ENCODE results near the gene CIBAR2.
A peak's percentile ranks its signal among the peaks of the same experiment; 100 is the strongest.

CIBAR2 gene

GRCh38 chr16:85149776-85150175 lies 37.5 kb upstream of the CIBAR2 start:
- no peak for TF ChIP-seq POLR2AphosphoS5 (IDR thresholded peaks at IDR 0.05; ENCODE audit: low read depth, low read length)
- TF ChIP-seq TAF1 (IDR thresholded peaks at IDR 0.05; ENCODE audit: borderline replicate concordance, insufficient read depth, low read length), result no peak
- TF ChIP-seq SIN3A (IDR thresholded peaks at IDR 0.05; ENCODE audit: borderline replicate concordance, insufficient read depth, low read length), result no peak
- TF ChIP-seq FOXP2 (optimal IDR thresholded peaks at IDR 0.05; ENCODE audit: borderline replicate concordance, extremely low read depth, extremely low read length, insufficient read depth), result no peak
- TF ChIP-seq REST (IDR thresholded peaks at IDR 0.05; ENCODE audit: insufficient read depth in 1 of 2, low read depth in 2 of 2, low read length in 2 of 2), result no peak

- peak; percentile 87 for TF ChIP-seq FOXP2 (optimal IDR thresholded peaks at IDR 0.05; ENCODE audit: borderline replicate concordance, extremely low read depth, extremely low read length, insufficient read depth)
- no peak for TF ChIP-seq SIN3A (IDR thresholded peaks at IDR 0.05; ENCODE audit: borderline replicate concordance, insufficient read depth, low read length)
Measured at GRCh38 chr16:85148931-85149330, 36.7 kb upstream of the CIBAR2 start.

GRCh38 chr16:85146922-85147651 lies 34.8 kb upstream of the CIBAR2 start:
- TF ChIP-seq POLR2AphosphoS5 (IDR thresholded peaks at IDR 0.05; ENCODE audit: low read depth, low read length) (no peak), FOXP2 (optimal IDR thresholded peaks at IDR 0.05; ENCODE audit: borderline replicate concordance, extremely low read depth, extremely low read length, insufficient read depth) (peak; percentile 33)

GRCh38 chr16:85146532-85146797 lies 34.2 kb upstream of the CIBAR2 start:
- TF ChIP-seq TAF1 (IDR thresholded peaks at IDR 0.05; ENCODE audit: borderline replicate concordance, insufficient read depth, low read length) (no peak), REST (IDR thresholded peaks at IDR 0.05; ENCODE audit: insufficient read depth in 1 of 2, low read depth in 2 of 2, low read length in 2 of 2) (no peak), SIN3A (IDR thresholded peaks at IDR 0.05; ENCODE audit: borderline replicate concordance, insufficient read depth, low read length) (no peak), POLR2AphosphoS5 (IDR thresholded peaks at IDR 0.05; ENCODE audit: low read depth, low read length) (no peak), FOXP2 (optimal IDR thresholded peaks at IDR 0.05; ENCODE audit: borderline replicate concordance, extremely low read depth, extremely low read length, insufficient read depth) (no peak)

- TF ChIP-seq POLR2AphosphoS5 (IDR thresholded peaks at IDR 0.05; ENCODE audit: low read depth, low read length) (no peak), TAF1 (IDR thresholded peaks at IDR 0.05; ENCODE audit: borderline replicate concordance, insufficient read depth, low read length) (no peak), SIN3A (IDR thresholded peaks at IDR 0.05; ENCODE audit: borderline replicate concordance, insufficient read depth, low read length) (no peak), FOXP2 (optimal IDR thresholded peaks at IDR 0.05; ENCODE audit: borderline replicate concordance, extremely low read depth, extremely low read length, insufficient read depth) (no peak), REST (IDR thresholded peaks at IDR 0.05; ENCODE audit: insufficient read depth in 1 of 2, low read depth in 2 of 2, low read length in 2 of 2) (no peak)
Measured at GRCh38 chr16:85145734-85146531, 33.7 kb upstream of the CIBAR2 start.

- TF ChIP-seq TAF1 (IDR thresholded peaks at IDR 0.05; ENCODE audit: borderline replicate concordance, insufficient read depth, low read length) (no peak), POLR2AphosphoS5 (IDR thresholded peaks at IDR 0.05; ENCODE audit: low read depth, low read length) (no peak), REST (IDR thresholded peaks at IDR 0.05; ENCODE audit: insufficient read depth in 1 of 2, low read depth in 2 of 2, low read length in 2 of 2) (no peak), SIN3A (IDR thresholded peaks at IDR 0.05; ENCODE audit: borderline replicate concordance, insufficient read depth, low read length) (no peak), FOXP2 (optimal IDR thresholded peaks at IDR 0.05; ENCODE audit: borderline replicate concordance, extremely low read depth, extremely low read length, insufficient read depth) (no peak)
Measured at GRCh38 chr16:85145188-85145587, 32.9 kb upstream of the CIBAR2 start.
